Neural cell (in vitro differentiated cells): Measurements from ENCODE around the gene ATF6. TPM values are rescaled to one million over a fixed set of nuclear protein-coding genes. Genes with fewer than 3 reads are reported as not detected.

Source experiments
- H2AFZ ChIP-seq: fragments of 200-600, 300-800 bp; sonication (generic), shearing (Covaris generic); 2 replicates; pipeline ENCODE4 v1.6.0; 2014; ENCODE audit warnings: low read depth, mild to moderate bottlenecking, antibody characterized with exemption, low read length, moderate library complexity
- H3F3A ChIP-seq: fragments of 200-600 bp; shearing (Covaris generic); 2 replicates; pipeline ENCODE4 v1.6.1; 2016; ENCODE audit warnings: mild to moderate bottlenecking, moderate library complexity, mixed read lengths, antibody characterized with exemption, low read length; ENCODE audit not compliant: insufficient read depth, poor library complexity, severe bottlenecking
- H3K27ac ChIP-seq: fragments of 200-600, 300-800 bp; sonication (generic), shearing (Covaris generic); 2 replicates; pipeline ENCODE4 v1.5.1; 2014; ENCODE audit warnings: mild to moderate bottlenecking, low read length, moderate library complexity
- H3K27me3 ChIP-seq: fragments of 300-800, 200-600 bp; sonication (generic), shearing (Covaris generic); 2 replicates; pipeline ENCODE4 v1.6.0; 2014; ENCODE audit warnings: mild to moderate bottlenecking, low read depth, low read length, moderate library complexity; ENCODE audit not compliant: insufficient read depth
- H3K36me3 ChIP-seq: fragments of 300-800, 200-600 bp; sonication (generic), shearing (Covaris generic); 2 replicates; pipeline ENCODE4 v1.5.1; 2014; ENCODE audit warnings: mild to moderate bottlenecking, antibody characterized with exemption, low read length, moderate library complexity; ENCODE audit not compliant: insufficient read depth
- H3K4me2 ChIP-seq: fragments of 300-800, 200-600 bp; sonication (generic), shearing (Covaris generic); 2 replicates; pipeline ENCODE4 v1.6.0; 2014; ENCODE audit warnings: mild to moderate bottlenecking, low read length
- H3K4me3 ChIP-seq: fragments of 300-800, 200-600 bp; sonication (generic), shearing (Covaris generic); 2 replicates; pipeline ENCODE4 v1.5.1; 2014; ENCODE audit warnings: mild to moderate bottlenecking, low read length, moderate library complexity
- H3K79me2 ChIP-seq: fragments of 200-600 bp; shearing (Covaris generic); replicated peaks from 2 replicates; pipeline ENCODE4 v1.6.0; 2014; ENCODE audit warnings: mild to moderate bottlenecking, low read length, moderate library complexity; ENCODE audit not compliant: insufficient read depth
- H3K9ac ChIP-seq: fragments of 300-800, 200-600 bp; sonication (generic), shearing (Covaris generic); 2 replicates; pipeline ENCODE4 v1.6.1; 2016; ENCODE audit warnings: mild to moderate bottlenecking, low read length, mixed read lengths
- H3K9me2 ChIP-seq: fragments of 200-600 bp; shearing (Covaris generic); 2 replicates; pipeline ENCODE4 v1.6.1; 2016; ENCODE audit warnings: mild to moderate bottlenecking, low read length, mixed read lengths; ENCODE audit not compliant: insufficient read depth
- H3K9me3 ChIP-seq: fragments of 200-600, 300-800 bp; sonication (generic), shearing (Covaris generic); 2 replicates; pipeline ENCODE4 v1.6.1; 2016; ENCODE audit warnings: mild to moderate bottlenecking, mixed run types, low read length, moderate library complexity, mixed read lengths
- H4K20me1 ChIP-seq: fragments of 200-600 bp; shearing (Covaris generic); 2 replicates; pipeline ENCODE4 v1.6.1; 2016; ENCODE audit warnings: mild to moderate bottlenecking, mixed run types; ENCODE audit not compliant: insufficient read depth
- EP300 ChIP-seq: fragments of 450-650 bp; conservative IDR thresholded peaks from 2 replicates; pipeline ENCODE4 v1.6.1; 2014; ENCODE audit warnings: antibody characterized with exemption, mild to moderate bottlenecking, moderate library complexity; ENCODE audit not compliant: poor library complexity, severe bottlenecking
- EZH2 ChIP-seq: fragments of 200-600, 300-800 bp; shearing (Covaris generic), sonication (generic); IDR thresholded peaks from 2 replicates; pipeline ENCODE4 v1.6.1; 2014; ENCODE audit warnings: antibody characterized with exemption, low read length, borderline replicate concordance, mild to moderate bottlenecking; ENCODE audit not compliant: insufficient read depth, poor library complexity, severe bottlenecking
- MXI1 ChIP-seq: fragments of 450-650 bp; conservative IDR thresholded peaks from 2 replicates; pipeline ENCODE4 v1.6.1; 2014; ENCODE audit warnings: antibody characterized with exemption, mild to moderate bottlenecking; ENCODE audit not compliant: poor library complexity, severe bottlenecking
- POLR2AphosphoS5 ChIP-seq: IDR thresholded peaks from 2 replicates; pipeline ENCODE4 v1.6.1; 2012
- RAD21 ChIP-seq: fragments of 450-650 bp; conservative IDR thresholded peaks from 2 replicates; pipeline ENCODE4 v1.6.1; 2014; ENCODE audit warnings: antibody characterized with exemption, mild to moderate bottlenecking, moderate library complexity
- SMC3 ChIP-seq: fragments of 450-650 bp; conservative IDR thresholded peaks from 2 replicates; pipeline ENCODE4 v1.6.1; 2014; ENCODE audit warnings: antibody characterized with exemption, mild to moderate bottlenecking, moderate library complexity; ENCODE audit not compliant: poor library complexity
- TAF1 ChIP-seq: IDR thresholded peaks from 2 replicates; pipeline ENCODE4 v1.6.1; 2012; ENCODE audit warnings: low read depth
- polyA plus RNA-seq: library from polyadenylated mRNA; depleted of rRNA; stranded (reverse); fragments of >200 nt; gene quantifications from 2 replicates; pipeline ENCODE4 v1.2.3, GENCODE V29; 2014
- TF ChIP-seq, protein P1 (sequence below): IDR thresholded peaks from 2 replicates; pipeline ENCODE4 v1.6.1; 2012; ENCODE audit warnings: borderline replicate concordance
- TF ChIP-seq, protein P2 (sequence below): fragments of 450-650 bp; IDR thresholded peaks from 2 replicates; pipeline ENCODE4 v1.5.1; 2014; ENCODE audit warnings: antibody characterized with exemption, mild to moderate bottlenecking, moderate library complexity; ENCODE audit not compliant: poor library complexity, severe bottlenecking

The ATF6 gene
- polyA plus RNA-seq, 1 donor from 2014 or later = 16.6 TPM

DNA sequence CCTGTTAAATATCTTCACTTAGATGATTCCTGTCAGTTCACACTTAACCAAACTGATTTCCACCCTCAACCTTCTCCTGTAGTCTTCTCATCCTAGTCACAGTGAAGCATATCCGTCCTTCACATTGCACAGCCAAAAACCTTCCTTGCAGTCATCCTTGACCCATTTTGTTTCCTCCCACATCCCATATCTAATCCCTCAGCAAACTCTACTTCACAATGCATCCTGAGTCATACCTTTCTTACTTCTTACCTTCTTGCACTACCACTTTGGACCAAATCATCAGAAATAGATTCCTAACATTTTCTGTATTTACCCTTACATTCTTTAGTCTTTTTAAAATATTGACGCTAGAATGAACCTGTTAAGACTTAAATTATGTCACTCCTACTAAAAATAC, 170.7 kb downstream of the ATF6 start:
- no peaks in the 10 kb centered on the region for H3K9me3 ChIP-seq
- no peaks in the 10 kb centered on the region for H3K27me3 ChIP-seq
- no peak overlapping the region for H3K4me2 ChIP-seq
- no peaks in the 10 kb centered on the region for H3F3A ChIP-seq
- no peak overlapping the region for H3K27ac ChIP-seq
- no peak overlapping the region for H2AFZ ChIP-seq
- H3K36me3 ChIP-seq = no peaks in the 10 kb centered on the region
- no peaks in the 10 kb centered on the region for H3K9me2 ChIP-seq
- H4K20me1 ChIP-seq = no peaks in the 10 kb centered on the region
- no peak for TF ChIP-seq TAF1
- TF ChIP-seq EP300 = no peak
- TF ChIP-seq, protein P1, sequence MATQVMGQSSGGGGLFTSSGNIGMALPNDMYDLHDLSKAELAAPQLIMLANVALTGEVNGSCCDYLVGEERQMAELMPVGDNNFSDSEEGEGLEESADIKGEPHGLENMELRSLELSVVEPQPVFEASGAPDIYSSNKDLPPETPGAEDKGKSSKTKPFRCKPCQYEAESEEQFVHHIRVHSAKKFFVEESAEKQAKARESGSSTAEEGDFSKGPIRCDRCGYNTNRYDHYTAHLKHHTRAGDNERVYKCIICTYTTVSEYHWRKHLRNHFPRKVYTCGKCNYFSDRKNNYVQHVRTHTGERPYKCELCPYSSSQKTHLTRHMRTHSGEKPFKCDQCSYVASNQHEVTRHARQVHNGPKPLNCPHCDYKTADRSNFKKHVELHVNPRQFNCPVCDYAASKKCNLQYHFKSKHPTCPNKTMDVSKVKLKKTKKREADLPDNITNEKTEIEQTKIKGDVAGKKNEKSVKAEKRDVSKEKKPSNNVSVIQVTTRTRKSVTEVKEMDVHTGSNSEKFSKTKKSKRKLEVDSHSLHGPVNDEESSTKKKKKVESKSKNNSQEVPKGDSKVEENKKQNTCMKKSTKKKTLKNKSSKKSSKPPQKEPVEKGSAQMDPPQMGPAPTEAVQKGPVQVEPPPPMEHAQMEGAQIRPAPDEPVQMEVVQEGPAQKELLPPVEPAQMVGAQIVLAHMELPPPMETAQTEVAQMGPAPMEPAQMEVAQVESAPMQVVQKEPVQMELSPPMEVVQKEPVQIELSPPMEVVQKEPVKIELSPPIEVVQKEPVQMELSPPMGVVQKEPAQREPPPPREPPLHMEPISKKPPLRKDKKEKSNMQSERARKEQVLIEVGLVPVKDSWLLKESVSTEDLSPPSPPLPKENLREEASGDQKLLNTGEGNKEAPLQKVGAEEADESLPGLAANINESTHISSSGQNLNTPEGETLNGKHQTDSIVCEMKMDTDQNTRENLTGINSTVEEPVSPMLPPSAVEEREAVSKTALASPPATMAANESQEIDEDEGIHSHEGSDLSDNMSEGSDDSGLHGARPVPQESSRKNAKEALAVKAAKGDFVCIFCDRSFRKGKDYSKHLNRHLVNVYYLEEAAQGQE = no peak
- TF ChIP-seq SMC3 = no peak
- no peak for TF ChIP-seq RAD21
- no peak for TF ChIP-seq EZH2
- TF ChIP-seq, protein P2, sequence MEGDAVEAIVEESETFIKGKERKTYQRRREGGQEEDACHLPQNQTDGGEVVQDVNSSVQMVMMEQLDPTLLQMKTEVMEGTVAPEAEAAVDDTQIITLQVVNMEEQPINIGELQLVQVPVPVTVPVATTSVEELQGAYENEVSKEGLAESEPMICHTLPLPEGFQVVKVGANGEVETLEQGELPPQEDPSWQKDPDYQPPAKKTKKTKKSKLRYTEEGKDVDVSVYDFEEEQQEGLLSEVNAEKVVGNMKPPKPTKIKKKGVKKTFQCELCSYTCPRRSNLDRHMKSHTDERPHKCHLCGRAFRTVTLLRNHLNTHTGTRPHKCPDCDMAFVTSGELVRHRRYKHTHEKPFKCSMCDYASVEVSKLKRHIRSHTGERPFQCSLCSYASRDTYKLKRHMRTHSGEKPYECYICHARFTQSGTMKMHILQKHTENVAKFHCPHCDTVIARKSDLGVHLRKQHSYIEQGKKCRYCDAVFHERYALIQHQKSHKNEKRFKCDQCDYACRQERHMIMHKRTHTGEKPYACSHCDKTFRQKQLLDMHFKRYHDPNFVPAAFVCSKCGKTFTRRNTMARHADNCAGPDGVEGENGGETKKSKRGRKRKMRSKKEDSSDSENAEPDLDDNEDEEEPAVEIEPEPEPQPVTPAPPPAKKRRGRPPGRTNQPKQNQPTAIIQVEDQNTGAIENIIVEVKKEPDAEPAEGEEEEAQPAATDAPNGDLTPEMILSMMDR = no peak
- H3K4me3 ChIP-seq = no peak overlapping the region
- H3K79me2 ChIP-seq = no peaks in the 10 kb centered on the region
- no peak overlapping the region for H3K9ac ChIP-seq

DNA sequence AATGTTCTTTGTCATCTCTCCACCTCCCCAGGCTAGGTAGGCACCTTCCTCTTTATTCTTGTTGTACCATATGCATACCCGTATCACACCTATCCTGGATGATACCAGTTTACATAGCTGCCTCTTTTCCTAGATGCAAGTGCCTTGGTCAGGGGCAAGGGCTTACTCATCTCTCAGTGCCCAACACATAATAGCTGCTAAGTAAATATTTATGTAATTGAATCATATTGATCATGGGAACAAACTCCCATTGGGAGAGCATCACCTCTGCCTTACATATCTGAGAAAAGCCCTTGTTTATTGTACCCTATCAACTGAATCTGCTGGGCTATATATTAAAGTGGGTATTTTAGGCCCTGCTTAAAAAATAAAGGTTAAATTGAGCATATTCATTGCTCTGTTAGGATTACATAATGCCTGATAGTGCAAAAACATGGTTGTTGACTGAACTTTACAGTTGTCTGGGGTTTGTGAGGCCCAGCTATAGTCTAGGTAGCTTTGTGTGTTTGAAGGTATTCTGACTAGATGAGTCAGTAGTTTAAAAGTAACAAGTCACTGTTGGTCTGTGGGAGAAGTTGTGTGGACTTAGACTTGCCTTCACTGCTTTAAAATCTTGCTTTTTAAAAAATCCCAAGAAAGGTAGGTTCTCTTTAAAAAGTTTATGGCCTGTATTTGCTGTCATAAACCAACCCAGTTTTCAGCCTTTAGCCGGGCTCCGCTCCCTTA, 174.9 kb downstream of the ATF6 start:
- TF ChIP-seq MXI1 = no peak
- no peak for TF ChIP-seq EP300
- TF ChIP-seq SMC3 = no peak
- TF ChIP-seq TAF1 = no peak
- TF ChIP-seq POLR2AphosphoS5 = no peak
- TF ChIP-seq, protein P2 = no peak
- no peak for TF ChIP-seq EZH2
- TF ChIP-seq RAD21 = no peak
- TF ChIP-seq, protein P1 = no peak
- Histone ChIP-seq H4K20me1 (no peaks in the 10 kb centered on the region), H3K4me2 (no peak overlapping the region), H3K27me3 (no peaks in the 10 kb centered on the region), H3F3A (no peaks in the 10 kb centered on the region), H3K9me2 (no peaks in the 10 kb centered on the region), H3K4me3 (no peak overlapping the region), H3K79me2 (no peaks in the 10 kb centered on the region), H3K9ac (no peak overlapping the region), H3K27ac (no peak overlapping the region), H3K9me3 (no peaks in the 10 kb centered on the region), H2AFZ (no peak overlapping the region), H3K36me3 (no peaks in the 10 kb centered on the region)
